Putamen (tissue), 1 donor: ENCODE measurements around the gene APOA4.
"Not testable (repeated sequence)": the region's sequence is repeated elsewhere in the genome, so short reads cannot be mapped to it uniquely, and the experiment has no call there.

Source experiments
- DNase-seq: peaks from one replicate; pipeline ENCODE4 v3.0.0-alpha.2; 2016; ENCODE audit warnings: low spot score

Gene APOA4

DNA sequence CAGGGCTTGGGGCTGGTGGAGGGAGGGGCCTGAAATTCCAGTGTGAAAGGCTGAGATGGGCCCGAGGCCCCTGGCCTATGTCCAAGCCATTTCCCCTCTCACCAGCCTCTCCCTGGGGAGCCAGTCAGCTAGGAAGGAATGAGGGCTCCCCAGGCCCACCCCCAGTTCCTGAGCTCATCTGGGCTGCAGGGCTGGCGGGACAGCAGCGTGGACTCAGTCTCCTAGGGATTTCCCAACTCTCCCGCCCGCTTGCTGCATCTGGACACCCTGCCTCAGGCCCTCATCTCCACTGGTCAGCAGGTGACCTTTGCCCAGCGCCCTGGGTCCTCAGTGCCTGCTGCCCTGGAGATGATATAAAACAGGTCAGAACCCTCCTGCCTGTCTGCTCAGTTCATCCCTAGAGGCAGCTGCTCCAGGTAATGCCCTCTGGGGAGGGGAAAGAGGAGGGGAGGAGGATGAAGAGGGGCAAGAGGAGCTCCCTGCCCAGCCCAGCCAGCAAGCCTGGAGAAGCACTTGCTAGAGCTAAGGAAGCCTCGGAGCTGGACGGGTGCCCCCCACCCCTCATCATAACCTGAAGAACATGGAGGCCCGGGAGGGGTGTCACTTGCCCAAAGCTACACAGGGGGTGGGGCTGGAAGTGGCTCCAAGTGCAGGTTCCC, 6.5 kb upstream of the APOA4 start, which contains the start of gene APOC3:
Gene APOC3, plus strand, starts transcription at position 383 of the 659 bp plus-strand sequence. CDS start 676 bp downstream, outside the sequence.
- DNase-seq: no peak

DNA sequence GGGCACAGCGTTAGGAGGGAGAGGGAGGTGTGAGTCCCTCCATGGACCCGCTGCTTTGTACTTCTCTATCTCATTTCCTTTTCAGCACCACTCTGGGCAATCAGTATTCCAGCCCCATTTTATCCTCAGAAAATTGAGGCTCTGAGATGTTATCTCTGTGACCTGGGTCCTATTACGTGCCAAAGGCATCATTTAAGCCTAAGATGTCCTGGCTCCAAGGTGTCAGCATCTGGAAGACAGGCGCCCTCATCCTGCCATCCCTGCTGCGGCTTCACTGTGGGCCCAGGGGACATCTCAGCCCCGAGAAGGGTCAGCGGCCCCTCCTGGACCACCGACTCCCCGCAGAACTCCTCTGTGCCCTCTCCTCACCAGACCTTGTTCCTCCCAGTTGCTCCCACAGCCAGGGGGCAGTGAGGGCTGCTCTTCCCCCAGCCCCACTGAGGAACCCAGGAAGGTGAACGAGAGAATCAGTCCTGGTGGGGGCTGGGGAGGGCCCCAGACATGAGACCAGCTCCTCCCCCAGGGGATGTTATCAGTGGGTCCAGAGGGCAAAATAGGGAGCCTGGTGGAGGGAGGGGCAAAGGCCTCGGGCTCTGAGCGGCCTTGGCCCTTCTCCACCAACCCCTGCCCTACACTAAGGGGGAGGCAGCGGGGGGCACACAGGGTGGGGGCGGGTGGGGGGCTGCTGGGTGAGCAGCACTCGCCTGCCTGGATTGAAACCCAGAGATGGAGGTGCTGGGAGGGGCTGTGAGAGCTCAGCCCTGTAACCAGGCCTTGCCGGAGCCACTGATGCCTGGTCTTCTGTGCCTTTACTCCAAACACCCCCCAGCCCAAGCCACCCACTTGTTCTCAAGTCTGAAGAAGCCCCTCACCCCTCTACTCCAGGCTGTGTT, 5.8 kb upstream of the APOA4 start:
- DNase-seq: no peak

DNA sequence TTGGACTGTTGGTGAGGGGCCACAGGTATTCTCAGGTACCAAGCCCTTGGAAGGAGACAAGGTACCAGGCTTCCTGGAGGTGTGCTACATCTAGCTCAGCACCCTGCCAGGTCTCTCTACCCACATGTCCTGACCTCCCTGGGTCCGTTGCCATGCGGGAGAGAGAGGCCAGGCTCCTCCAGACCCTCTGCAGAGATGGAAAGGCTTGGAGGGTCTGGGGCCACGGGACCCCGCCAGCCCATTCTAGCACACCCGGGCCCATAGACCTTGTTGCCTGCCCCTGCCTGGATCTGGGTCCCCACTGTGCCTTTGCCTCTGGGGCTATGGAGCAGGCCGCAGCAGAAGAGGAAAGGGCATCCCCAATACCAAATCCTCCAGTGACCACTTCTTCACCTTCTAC, 4.4 kb upstream of the APOA4 start:
- no peak for DNase-seq

GRCh38 chr11:116826751-116827431, 3.8 kb upstream of the APOA4 start:
- DNase-seq: no peak

- DNase-seq: no peak
These were observed 3.0 kb upstream of the APOA4 start for GRCh38 chr11:116825854-116826750.

GRCh38 chr11:116825434-116825833, 2.3 kb upstream of the APOA4 start:
- no peak for DNase-seq

GRCh38 chr11:116822575-116822974, 529 bp downstream of the APOA4 start:
- DNase-seq: no peak

GRCh38 chr11:116821050-116821918, 1.8 kb downstream of the APOA4 start:
- DNase-seq: no peak

DNA sequence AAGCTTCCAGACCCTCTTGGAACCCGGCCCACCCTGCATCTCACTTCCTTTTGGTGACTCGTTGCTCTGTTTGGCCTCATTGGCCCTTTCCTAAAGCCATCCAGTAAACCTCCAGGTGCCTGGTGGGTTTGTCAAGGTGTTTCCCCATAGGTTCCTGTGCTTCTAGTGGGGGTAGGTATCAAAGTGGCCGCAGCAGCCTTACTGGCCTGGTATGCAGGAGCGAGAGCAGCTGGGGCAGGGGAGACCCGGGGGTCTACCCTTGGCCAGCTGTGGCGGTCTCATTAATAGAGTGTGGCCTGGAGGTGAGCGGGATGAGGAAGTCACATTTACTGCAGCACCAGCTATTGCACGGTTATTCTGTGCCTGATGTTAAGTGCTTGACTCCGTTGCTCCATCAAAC, 4.1 kb downstream of the APOA4 start:
- no peak for DNase-seq

DNA sequence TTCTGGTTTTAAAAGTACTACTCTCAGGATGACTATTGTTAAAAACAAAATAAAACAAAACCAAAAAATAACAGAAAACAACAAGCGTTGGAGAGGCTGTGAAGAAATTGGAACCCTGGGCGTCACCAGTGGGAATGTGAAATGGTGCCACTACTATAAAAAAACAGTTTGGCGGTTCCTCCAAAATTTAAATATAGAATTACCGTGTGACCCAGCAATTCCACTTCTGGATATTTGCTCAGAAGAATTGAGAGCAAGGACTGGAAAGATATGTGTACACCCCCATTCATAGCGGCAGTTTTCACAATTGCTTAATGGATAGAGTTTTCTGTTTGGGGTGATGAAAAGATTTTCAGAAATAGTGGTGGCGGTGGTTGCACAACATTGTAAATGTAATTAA, 8.6 kb downstream of the APOA4 start:
- DNase-seq: no peak

DNA sequence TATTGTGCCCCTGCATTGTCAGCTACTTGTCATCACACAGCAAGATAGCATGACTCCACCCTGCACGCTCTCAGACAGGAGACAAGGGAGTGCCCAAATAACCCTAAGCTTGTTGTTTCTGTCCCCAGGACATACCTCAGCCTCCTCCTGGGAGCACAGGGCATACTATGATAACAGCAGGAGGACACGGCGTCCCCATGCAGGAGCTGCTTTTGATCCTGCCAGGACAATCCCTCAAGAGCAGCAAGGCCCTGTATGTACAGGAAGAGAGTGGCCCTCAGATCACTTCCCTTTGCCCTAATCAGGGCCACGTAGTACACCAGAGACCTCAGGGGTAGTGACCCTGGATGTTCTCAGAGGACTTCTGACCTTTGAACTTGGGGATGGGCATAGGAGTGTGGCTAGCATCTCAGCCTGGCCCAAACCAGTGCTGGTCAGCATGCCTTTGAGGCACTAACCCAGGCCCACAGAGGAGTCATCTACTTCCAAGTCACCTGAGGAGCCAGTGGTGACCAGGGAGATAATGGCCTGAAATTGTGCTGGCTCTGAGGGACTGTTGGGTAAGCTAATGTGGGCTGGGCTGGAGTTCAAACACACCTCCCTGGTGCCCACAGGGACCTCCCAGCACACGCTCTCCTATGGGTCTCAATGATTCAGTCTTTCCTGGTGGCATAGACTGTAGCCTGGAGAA, 9.2 kb downstream of the APOA4 start:
- no peak for DNase-seq

DNA sequence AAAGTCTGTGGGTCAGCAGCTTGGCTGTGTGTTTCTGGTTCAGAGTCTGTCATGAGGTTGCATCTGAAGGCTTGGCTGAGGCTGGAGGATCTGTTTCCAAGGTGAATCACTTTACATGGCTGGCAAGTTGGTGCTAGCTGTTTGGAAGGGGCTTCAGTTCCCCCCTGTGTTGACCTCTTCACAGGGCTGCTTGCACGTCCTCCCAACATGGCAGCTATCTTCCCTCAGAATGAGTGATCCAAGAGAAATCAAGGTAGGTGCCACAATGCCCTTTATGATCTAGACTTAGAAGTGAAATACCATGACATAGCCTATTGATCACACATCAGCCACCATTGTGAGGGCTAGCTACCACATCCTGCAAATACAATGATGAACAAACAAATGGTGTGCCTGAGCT, 9.9 kb downstream of the APOA4 start:
- no peak for DNase-seq

DNA sequence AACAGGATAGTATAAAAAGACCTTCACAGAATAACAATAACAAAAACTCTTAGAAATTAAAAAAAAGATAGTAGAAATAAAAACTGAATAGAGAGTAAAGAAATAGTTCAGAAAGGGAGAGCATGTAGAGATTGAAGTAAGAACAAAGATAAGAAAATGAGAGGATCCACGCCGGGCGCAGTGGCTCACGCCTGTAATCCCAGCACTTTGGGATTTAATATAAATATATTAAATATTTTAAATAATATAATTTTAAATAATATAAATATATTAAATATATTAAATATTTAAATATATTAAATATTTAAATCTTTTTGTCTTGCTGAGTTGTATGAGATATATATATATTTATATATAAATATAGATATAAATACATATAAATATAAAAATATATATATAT, 11.0 kb downstream of the APOA4 start:
- DNase-seq: no peak

- no peak for DNase-seq
These were observed 11.9 kb downstream of the APOA4 start for GRCh38 chr11:116811194-116811593.

GRCh38 chr11:116808262-116809175, 14.6 kb downstream of the APOA4 start:
- no peak for DNase-seq

DNA sequence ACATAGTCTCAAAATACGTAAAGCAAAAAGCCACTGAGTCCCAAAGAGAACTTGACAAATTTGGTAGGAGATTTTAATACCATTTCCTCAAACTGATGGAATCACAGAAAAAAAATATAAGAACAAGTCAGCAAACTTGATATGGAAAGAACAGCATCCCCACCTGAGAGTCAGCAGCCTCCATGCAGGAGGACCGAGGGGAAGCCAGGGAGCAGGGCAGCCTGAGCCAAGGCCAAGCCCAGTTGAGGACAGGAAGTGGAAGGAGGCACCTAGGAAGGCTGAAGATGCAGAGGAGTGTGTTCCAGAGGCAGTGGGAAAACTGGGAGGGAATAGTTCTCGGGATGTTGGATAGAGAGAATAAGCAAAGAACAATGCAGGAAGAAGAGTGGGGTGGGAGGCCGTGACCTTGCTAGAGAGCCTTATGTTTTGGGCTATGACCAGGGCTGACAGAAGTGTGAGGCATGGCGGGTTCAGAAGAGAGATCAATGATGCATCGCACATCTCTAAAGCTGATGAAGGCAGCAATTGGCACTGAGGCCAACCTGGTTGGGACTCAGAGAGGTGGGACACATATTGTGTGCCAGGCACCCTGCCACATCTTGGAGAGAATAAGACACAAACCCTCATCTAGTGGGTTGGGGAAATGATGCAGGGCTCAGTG, 15.4 kb downstream of the APOA4 start:
- no peak for DNase-seq

DNA sequence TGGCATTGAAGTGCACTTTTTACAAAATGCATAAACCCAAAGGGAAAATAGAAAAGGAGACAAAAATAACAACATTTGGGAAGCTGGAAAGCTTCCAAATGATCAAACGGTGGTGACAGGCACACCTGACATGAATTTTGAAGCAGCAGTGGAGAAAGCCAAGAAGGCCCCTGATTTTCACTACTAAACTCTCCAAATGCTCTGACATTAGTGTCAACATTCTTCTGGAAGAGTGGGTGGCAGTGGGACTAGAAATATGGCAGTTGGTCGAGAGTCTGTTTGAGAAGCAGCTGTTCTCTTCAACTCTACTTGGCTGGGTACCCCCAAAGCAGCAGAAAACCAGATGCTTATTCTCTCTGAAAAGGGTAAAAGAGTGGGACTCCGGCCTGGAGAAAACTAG, 19.1 kb downstream of the APOA4 start:
- no peak for DNase-seq

GRCh38 chr11:116801662-116802061, 21.4 kb downstream of the APOA4 start:
- DNase-seq: not testable (repeated sequence)
